ENCODE data around the gene PCNA.

Gene PCNA

GRCh38 chr20:5119435-5120184 lies at the start of gene PCNA:
PCNA (minus strand) TSS chr20:5119958; CDS start chr20:5119798, 160 bp downstream.
- in situ Hi-C loops (cut with HindIII; ENCODE audit: low sequenced_read_pairs), result no loop called here

- in situ Hi-C loops (cut with HindIII; ENCODE audit: low sequenced_read_pairs), result no loop called here
These were observed 49.1 kb upstream of the PCNA start for GRCh38 chr20:5168651-5169396.

- in situ Hi-C loops (cut with HindIII; ENCODE audit: low sequenced_read_pairs), result no loop called here
These were observed 45.2 kb upstream of the PCNA start for GRCh38 chr20:5164645-5165625.

- in situ Hi-C loops (cut with HindIII; ENCODE audit: low sequenced_read_pairs), result no loop called here
These were observed 41.9 kb upstream of the PCNA start for GRCh38 chr20:5161536-5162164.

GRCh38 chr20:5160882-5161281 lies 41.1 kb upstream of the PCNA start:
- in situ Hi-C loops (cut with HindIII; ENCODE audit: low sequenced_read_pairs), result no loop called here

- in situ Hi-C loops (cut with HindIII; ENCODE audit: low sequenced_read_pairs), result no loop called here
These were observed 40.2 kb upstream of the PCNA start for GRCh38 chr20:5159928-5160327.

GRCh38 chr20:5156675-5157448 lies 37.1 kb upstream of the PCNA start:
- in situ Hi-C loops (cut with HindIII; ENCODE audit: low sequenced_read_pairs), result no loop called here

- in situ Hi-C loops (cut with HindIII; ENCODE audit: low sequenced_read_pairs), result no loop called here
These were observed 35.6 kb upstream of the PCNA start for GRCh38 chr20:5155404-5155803.

GRCh38 chr20:5154543-5154925 lies 34.8 kb upstream of the PCNA start:
- in situ Hi-C loops (cut with HindIII; ENCODE audit: low sequenced_read_pairs), result no loop called here

GRCh38 chr20:5153612-5154542 lies 34.1 kb upstream of the PCNA start:
- in situ Hi-C loops (cut with HindIII; ENCODE audit: low sequenced_read_pairs), result no loop called here

- in situ Hi-C loops (cut with HindIII; ENCODE audit: low sequenced_read_pairs), result no loop called here
These were observed 33.4 kb upstream of the PCNA start for GRCh38 chr20:5153152-5153467.

- in situ Hi-C loops (cut with HindIII; ENCODE audit: low sequenced_read_pairs), result no loop called here
These were observed 30.7 kb upstream of the PCNA start for GRCh38 chr20:5150226-5151076.

- in situ Hi-C loops (cut with HindIII; ENCODE audit: low sequenced_read_pairs), result no loop called here
These were observed 30.1 kb upstream of the PCNA start for GRCh38 chr20:5149892-5150225.

- in situ Hi-C loops (cut with HindIII; ENCODE audit: low sequenced_read_pairs), result no loop called here
These were observed 28.8 kb upstream of the PCNA start for GRCh38 chr20:5148581-5148980.

GRCh38 chr20:5146871-5147592 lies 27.3 kb upstream of the PCNA start:
- in situ Hi-C loops (cut with HindIII; ENCODE audit: low sequenced_read_pairs), result no loop called here

- in situ Hi-C loops (cut with HindIII; ENCODE audit: low sequenced_read_pairs), result no loop called here
These were observed 26.4 kb upstream of the PCNA start for GRCh38 chr20:5146099-5146668.

- in situ Hi-C loops (cut with HindIII; ENCODE audit: low sequenced_read_pairs), result no loop called here
These were observed 25.8 kb upstream of the PCNA start for GRCh38 chr20:5145365-5146098.
